Activated CD4-positive, alpha-beta memory T cell treated with anti-CD3 and anti-CD28 coated beads for 36 hours (primary cell): ENCODE data around the gene NOCT. TPM values are rescaled to one million over a fixed set of nuclear protein-coding genes. Genes with fewer than 3 reads are reported as not detected.

Experiments
- CTCF ChIA-PET: fragments of 350-600 bp; sonication (Branson Sonifier 250); formaldehyde crosslinking; loops from one replicate; lab custom pipeline; 2021; ENCODE audit warnings: antibody characterized with exemption, inconsistent platforms; lab: Charles Lee
- POLR2A ChIA-PET: fragments of 350-600 bp; sonication (Branson Sonifier 250); formaldehyde crosslinking; loops from one replicate; lab custom pipeline; 2021; ENCODE audit warnings: antibody characterized with exemption; lab: Charles Lee
- DNase-seq: peaks from one replicate; pipeline ENCODE4 v3.0.0-alpha.2; 2020
- H3K27ac Mint-ChIP-seq: one replicate; pipeline ENCODE4 v1.8.0; 2021; ENCODE audit warnings: mixed read lengths
- H3K27me3 Mint-ChIP-seq: one replicate; pipeline ENCODE4 v1.8.0; 2021; ENCODE audit warnings: mixed read lengths
- H3K36me3 Mint-ChIP-seq: one replicate; pipeline ENCODE4 v1.8.0; 2021; ENCODE audit warnings: mixed read lengths
- H3K4me1 Mint-ChIP-seq: one replicate; pipeline ENCODE4 v1.8.0; 2021; ENCODE audit warnings: low read depth, mixed read lengths
- H3K4me3 Mint-ChIP-seq: one replicate; pipeline ENCODE4 v1.8.0; 2021; ENCODE audit warnings: mild to moderate bottlenecking, mixed read lengths
- H3K9me3 Mint-ChIP-seq: one replicate; pipeline ENCODE4 v1.8.0; 2021; ENCODE audit warnings: mixed read lengths
- intact Hi-C: fragments of 100-400 bp; cut with micrococcal nuclease; formaldehyde crosslinking; loops from one replicate; pipeline ENCODE4 v1.15.1; 2023
- total RNA-seq, 2 experiments: library from RNA; stranded (reverse); gene quantifications; one replicate each; pipeline ENCODE4 v1.2.3, GENCODE V29; 2021

The NOCT gene
- total RNA-seq, 2 experiments from 2014 or later = 12.2 to 14.3 TPM

DNA sequence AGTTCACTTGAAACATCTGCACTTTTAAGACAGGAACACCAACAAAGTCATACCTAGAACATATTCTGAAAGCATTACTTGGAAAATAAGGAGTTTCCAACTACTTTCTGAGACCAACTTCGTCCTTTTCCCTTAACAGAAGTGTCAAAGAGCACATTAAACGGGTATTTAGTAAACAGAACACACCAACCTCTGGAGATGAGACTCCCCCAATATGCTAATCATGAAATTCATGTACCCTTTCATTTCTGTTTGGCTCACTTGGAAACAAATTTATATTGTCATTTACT is 69.2 kb downstream of the NOCT start:
- Mint-ChIP-seq H3K36me3 (peaks cover 16% of the 10 kb centered on the region), H3K27me3 (no peaks in the 10 kb centered on the region), H3K4me1 (peaks cover 31% of the 10 kb centered on the region), H3K9me3 (no peaks in the 10 kb centered on the region), H3K27ac (peak overlapping the region; percentile 99), H3K4me3 (peak overlapping the region; percentile 98)
- DNase-seq = no peak
- CTCF ChIA-PET = interaction anchor here (0.7 kb wide), 1 partner anchor 225 kb away, joined by 3 read pairs; no protein-coding TSS in a partner anchor
- intact Hi-C loops = loop anchor here (2.0 to 10.0 kb wide), 3 partner anchors 54 to 1068 kb away; partner anchors contain the start of gene MAML3
- POLR2A ChIA-PET = interaction anchor here (1.1 kb wide), 1 partner anchor 181 kb away, joined by 3 read pairs; no protein-coding TSS in a partner anchor

DNA sequence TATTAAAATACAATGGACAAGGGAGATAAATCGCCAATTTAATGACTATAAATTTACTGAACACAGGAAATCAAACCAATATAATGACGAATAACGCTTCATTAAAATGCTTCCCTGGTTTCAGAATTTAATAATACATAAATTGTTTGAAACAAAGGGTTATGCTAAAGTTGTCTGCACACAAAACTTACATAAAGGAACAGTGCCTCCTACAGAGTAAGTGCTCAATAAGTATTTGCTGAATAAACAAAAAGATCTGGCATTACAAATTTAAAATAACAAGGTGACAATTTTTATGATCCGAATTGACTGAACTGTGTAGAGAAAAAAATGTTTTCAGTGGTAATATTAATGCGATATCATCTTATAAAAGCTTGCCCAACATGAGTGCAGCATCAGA is 69.6 kb downstream of the NOCT start:
- intact Hi-C loops = loop anchor here (2.0 to 10.0 kb wide), 2 partner anchors 54 to 570 kb away; no protein-coding TSS in a partner anchor
- Mint-ChIP-seq H3K4me1 (peaks cover 27% of the 10 kb centered on the region), H3K27ac (peak overlapping the region; percentile 99), H3K4me3 (peak overlapping the region; percentile 98), H3K36me3 (peaks cover 16% of the 10 kb centered on the region), H3K9me3 (no peaks in the 10 kb centered on the region), H3K27me3 (no peaks in the 10 kb centered on the region)
- ChIA-PET CTCF (interaction anchor here (0.6 to 1.6 kb wide), 5 partner anchors 13 to 92 kb away, joined by 3 to 5 read pairs (median 3); partner anchors contain the start of gene ELF2), POLR2A (interaction anchor here (1.1 to 1.6 kb wide), 2 partner anchors 9 to 181 kb away, joined by 3 to 6 read pairs; no protein-coding TSS in a partner anchor)
- no peak for DNase-seq

DNA sequence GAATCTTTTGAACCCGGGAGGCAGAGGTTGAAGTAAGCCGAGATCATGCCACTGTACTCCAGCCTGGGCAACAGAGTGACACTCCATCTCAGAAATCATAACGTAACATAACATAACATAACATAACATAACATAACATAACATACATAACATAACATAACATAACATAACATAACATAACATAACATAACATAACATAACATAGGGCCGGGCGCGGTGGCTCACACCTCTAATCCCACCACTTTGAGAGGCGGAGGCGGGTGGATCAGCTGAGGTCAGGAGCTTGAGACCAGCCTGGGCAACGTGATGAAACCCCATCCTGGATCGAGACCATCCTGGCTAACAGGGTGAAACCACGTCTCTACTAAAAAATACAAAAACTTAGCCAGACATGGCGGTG is 76.7 kb downstream of the NOCT start:
- Mint-ChIP-seq H3K27ac (no peak overlapping the region), H3K4me1 (no peaks in the 10 kb centered on the region), H3K27me3 (no peaks in the 10 kb centered on the region), H3K9me3 (no peaks in the 10 kb centered on the region), H3K36me3 (no peaks in the 10 kb centered on the region), H3K4me3 (no peak overlapping the region)
- ChIA-PET POLR2A (no interaction called here), CTCF (interaction anchor here (0.6 kb wide), 1 partner anchor 227 kb away, joined by 5 read pairs; no protein-coding TSS in a partner anchor)
- intact Hi-C loops = loop anchor here (10.0 kb wide), 1 partner anchor 433 kb away; no protein-coding TSS in a partner anchor
- DNase-seq = no peak

Other genes starting within 250 kb of the NOCT start
- gene ELF2, start 161.4 kb downstream of the NOCT start, total RNA-seq = 10 to 100 TPM; 24.2 to 29.7 TPM